ENCODE data around the gene S100Z. TPM values are rescaled to one million over a fixed set of nuclear protein-coding genes. Genes with fewer than 3 reads are reported as not detected.
"Not testable (repeated sequence)": the region's sequence is repeated elsewhere in the genome, so short reads cannot be mapped to it uniquely, and the experiment has no call there.

S100Z gene
- total and polyA plus RNA-seq, 2 donors (not counting 1 experiment from before 2014, with no cell fraction given), result 1.0 to 2.4 TPM

- no peaks in the 10 kb centered on the region for H4K20me1 ChIP-seq (ENCODE audit: control insufficient read depth, insufficient read depth, low read length, poor library complexity, severe bottlenecking)
- TF ChIP-seq, protein P1, sequence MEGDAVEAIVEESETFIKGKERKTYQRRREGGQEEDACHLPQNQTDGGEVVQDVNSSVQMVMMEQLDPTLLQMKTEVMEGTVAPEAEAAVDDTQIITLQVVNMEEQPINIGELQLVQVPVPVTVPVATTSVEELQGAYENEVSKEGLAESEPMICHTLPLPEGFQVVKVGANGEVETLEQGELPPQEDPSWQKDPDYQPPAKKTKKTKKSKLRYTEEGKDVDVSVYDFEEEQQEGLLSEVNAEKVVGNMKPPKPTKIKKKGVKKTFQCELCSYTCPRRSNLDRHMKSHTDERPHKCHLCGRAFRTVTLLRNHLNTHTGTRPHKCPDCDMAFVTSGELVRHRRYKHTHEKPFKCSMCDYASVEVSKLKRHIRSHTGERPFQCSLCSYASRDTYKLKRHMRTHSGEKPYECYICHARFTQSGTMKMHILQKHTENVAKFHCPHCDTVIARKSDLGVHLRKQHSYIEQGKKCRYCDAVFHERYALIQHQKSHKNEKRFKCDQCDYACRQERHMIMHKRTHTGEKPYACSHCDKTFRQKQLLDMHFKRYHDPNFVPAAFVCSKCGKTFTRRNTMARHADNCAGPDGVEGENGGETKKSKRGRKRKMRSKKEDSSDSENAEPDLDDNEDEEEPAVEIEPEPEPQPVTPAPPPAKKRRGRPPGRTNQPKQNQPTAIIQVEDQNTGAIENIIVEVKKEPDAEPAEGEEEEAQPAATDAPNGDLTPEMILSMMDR (IDR thresholded peaks at IDR 0.05), result no peak
- TF ChIP-seq EZH2 (IDR thresholded peaks at IDR 0.05; ENCODE audit: borderline replicate concordance, insufficient read depth, low read depth, low read length, poor library complexity, severe bottlenecking), result no peak
- H3K4me3 ChIP-seq (ENCODE audit: control extremely low read depth in 1 of 5, extremely low read depth in 1 of 5, insufficient read depth in 1 of 5, low read depth in 2 of 5, low read length in 4 of 5), result no peak overlapping the region
- no peaks in the 10 kb centered on the region for H3K79me2 ChIP-seq (ENCODE audit: control insufficient read depth, insufficient read depth, low read length)
- Mint-ChIP-seq H3K4me3 (no peak overlapping the region), H3K27ac (no peak overlapping the region), H3K4me1 (no peaks in the 10 kb centered on the region), H3K9me3 (ENCODE audit: insufficient read depth) (no peaks in the 10 kb centered on the region), H3K27me3 (peaks cover 5% of the 10 kb centered on the region)
- no peak overlapping the region for H3K9ac ChIP-seq (ENCODE audit: low read length)
- ChIA-PET POLR2A (no interaction called here), CTCF (no interaction called here)
- no peak overlapping the region for H2AFZ ChIP-seq (ENCODE audit: insufficient read depth, low read depth, low read length, poor library complexity, severe bottlenecking)
- intact Hi-C loops (cut with micrococcal nuclease), result no loop called here
- no peaks in the 10 kb centered on the region for H3K27me3 ChIP-seq (replicated peaks in 1 of 4; ENCODE audit: control extremely low read depth in 1 of 4, control insufficient read depth in 3 of 4, insufficient read depth in 4 of 4, low read length in 3 of 4)
- no peak overlapping the region for H3K4me2 ChIP-seq (replicated peaks; ENCODE audit: low read depth, low read length, poor library complexity, severe bottlenecking)
- DNase-seq (no peak), ATAC-seq (ENCODE audit: low read depth) (no peak)
- H3K27ac ChIP-seq (ENCODE audit: low read length in 2 of 2), result no peak overlapping the region
- H3K9me3 ChIP-seq (ENCODE audit: control extremely low read depth in 1 of 3, control insufficient read depth in 2 of 3, insufficient read depth in 1 of 3, low read length in 2 of 3), result peaks cover 0 to 6% (median 0%) of the 10 kb centered on the region in 3 donors
- WGBS (ENCODE audit: insufficient coverage), result 100% methylated on average over 4 of the region's 6 CpGs
- H3K36me3 ChIP-seq (replicated peaks in 1 of 2; ENCODE audit: control extremely low read depth in 1 of 2, control insufficient read depth in 1 of 2, extremely low read depth in 1 of 2, insufficient read depth in 2 of 2, low read length in 1 of 2), result no peaks in the 10 kb centered on the region
- H3K4me1 ChIP-seq (ENCODE audit: control insufficient read depth in 2 of 2, insufficient read depth in 2 of 2, low read length in 2 of 2), result no peaks in the 10 kb centered on the region
These were observed 39.6 kb upstream of the S100Z start for GRCh38 chr5:76810236-76810635.

GRCh38 chr5:76811214-76811613 lies 38.6 kb upstream of the S100Z start:
- H3K4me1 Mint-ChIP-seq, result no peaks in the 10 kb centered on the region
- WGBS (ENCODE audit: insufficient coverage), result 83% methylated on average over 1 of the region's 5 CpGs
- CTCF ChIA-PET, result no interaction called here

DNA sequence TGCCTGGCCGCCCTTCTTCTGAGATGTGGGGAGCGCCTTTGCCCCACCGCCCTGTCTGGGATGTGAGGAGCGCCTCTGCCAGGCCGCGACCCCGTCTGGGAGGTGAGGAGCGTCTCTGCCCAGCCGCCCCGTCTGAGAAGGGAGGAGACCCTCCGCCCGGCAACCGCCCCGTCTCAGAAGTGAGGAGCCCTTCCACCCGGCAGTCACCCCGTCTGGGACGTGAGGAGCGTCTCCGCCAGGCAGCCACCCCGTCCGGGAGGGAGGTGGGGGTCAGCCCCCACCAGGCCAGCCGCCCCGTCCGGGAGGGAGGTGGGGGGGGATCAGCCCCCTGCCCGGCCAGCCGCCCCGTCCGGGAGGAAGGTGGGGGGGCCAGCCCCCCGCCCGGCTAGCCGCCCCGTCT lies 37.6 kb upstream of the S100Z start:
- H3K4me3 Mint-ChIP-seq; POLR2A ChIA-PET; H3K9ac ChIP-seq (ENCODE audit: low read length); H3K27ac Mint-ChIP-seq; H3K27me3 ChIP-seq (replicated peaks in 1 of 4; ENCODE audit: control extremely low read depth in 1 of 4, control insufficient read depth in 3 of 4, insufficient read depth in 4 of 4, low read length in 3 of 4); H3K79me2 ChIP-seq (ENCODE audit: control insufficient read depth, insufficient read depth, low read length); H3K27ac ChIP-seq (ENCODE audit: low read length in 2 of 2); H3K4me3 ChIP-seq (ENCODE audit: control extremely low read depth in 1 of 5, extremely low read depth in 1 of 5, insufficient read depth in 1 of 5, low read depth in 2 of 5, low read length in 4 of 5); H4K20me1 ChIP-seq (ENCODE audit: control insufficient read depth, insufficient read depth, low read length, poor library complexity, severe bottlenecking); H3K9me3 ChIP-seq (ENCODE audit: control extremely low read depth in 1 of 3, control insufficient read depth in 2 of 3, insufficient read depth in 1 of 3, low read length in 2 of 3); H3K36me3 ChIP-seq (replicated peaks in 1 of 2; ENCODE audit: control extremely low read depth in 1 of 2, control insufficient read depth in 1 of 2, extremely low read depth in 1 of 2, insufficient read depth in 2 of 2, low read length in 1 of 2); DNase-seq; H3K4me1 Mint-ChIP-seq; H3K4me1 ChIP-seq (ENCODE audit: control insufficient read depth in 2 of 2, insufficient read depth in 2 of 2, low read length in 2 of 2); intact Hi-C loops (cut with micrococcal nuclease); ATAC-seq (ENCODE audit: low read depth); H3K4me2 ChIP-seq (replicated peaks; ENCODE audit: low read depth, low read length, poor library complexity, severe bottlenecking); CTCF ChIA-PET; H2AFZ ChIP-seq (ENCODE audit: insufficient read depth, low read depth, low read length, poor library complexity, severe bottlenecking); H3K9me3 Mint-ChIP-seq (ENCODE audit: insufficient read depth): not testable (repeated sequence)
- peaks cover 22% of the 10 kb centered on the region for H3K27me3 Mint-ChIP-seq
- WGBS (ENCODE audit: insufficient coverage), result 99% methylated on average over 17 of the region's 32 CpGs

More at GRCh38 chr5:76811214-76811613, 38.6 kb upstream of the S100Z start:
- Histone ChIP-seq H3K36me3 (replicated peaks in 1 of 2; ENCODE audit: control extremely low read depth in 1 of 2, control insufficient read depth in 1 of 2, extremely low read depth in 1 of 2, insufficient read depth in 2 of 2, low read length in 1 of 2) (no peaks in the 10 kb centered on the region), H3K4me1 (ENCODE audit: control insufficient read depth in 2 of 2, insufficient read depth in 2 of 2, low read length in 2 of 2) (no peaks in the 10 kb centered on the region), H2AFZ (ENCODE audit: insufficient read depth, low read depth, low read length, poor library complexity, severe bottlenecking) (no peak overlapping the region), H3K79me2 (ENCODE audit: control insufficient read depth, insufficient read depth, low read length) (no peaks in the 10 kb centered on the region), H3K9ac (ENCODE audit: low read length) (no peak overlapping the region), H3K4me2 (replicated peaks; ENCODE audit: low read depth, low read length, poor library complexity, severe bottlenecking) (no peak overlapping the region), H3K27me3 (replicated peaks in 1 of 4; ENCODE audit: control extremely low read depth in 1 of 4, control insufficient read depth in 3 of 4, insufficient read depth in 4 of 4, low read length in 3 of 4) (peaks cover 0 to 3% (median 0%) of the 10 kb centered on the region in 4 experiments), H3K27ac (ENCODE audit: low read length in 2 of 2) (no peak overlapping the region), H4K20me1 (ENCODE audit: control insufficient read depth, insufficient read depth, low read length, poor library complexity, severe bottlenecking) (no peaks in the 10 kb centered on the region), H3K9me3 (ENCODE audit: control extremely low read depth in 1 of 3, control insufficient read depth in 2 of 3, insufficient read depth in 1 of 3, low read length in 2 of 3) (peaks cover 0 to 6% (median 0%) of the 10 kb centered on the region in 3 donors), H3K4me3 (ENCODE audit: control extremely low read depth in 1 of 5, extremely low read depth in 1 of 5, insufficient read depth in 1 of 5, low read depth in 2 of 5, low read length in 4 of 5) (no peak overlapping the region)
- Mint-ChIP-seq H3K27ac (no peak overlapping the region), H3K9me3 (ENCODE audit: insufficient read depth) (no peaks in the 10 kb centered on the region), H3K27me3 (peaks cover 13% of the 10 kb centered on the region), H3K4me3 (no peak overlapping the region)
- TF ChIP-seq, protein P1 (IDR thresholded peaks at IDR 0.05), result no peak
- TF ChIP-seq EZH2 (IDR thresholded peaks at IDR 0.05; ENCODE audit: borderline replicate concordance, insufficient read depth, low read depth, low read length, poor library complexity, severe bottlenecking), result no peak
- ATAC-seq (ENCODE audit: low read depth) (no peak), DNase-seq (no peak)
- POLR2A ChIA-PET, result no interaction called here
- intact Hi-C loops (cut with micrococcal nuclease), result no loop called here
